RCC 7860 (cell line): Measurements from ENCODE around the gene DRG2.

Experiments
- DNase-seq: peaks from one replicate; pipeline ENCODE4 v3.0.0-alpha.2; 2015; ENCODE audit warnings: low spot score
- FAIRE-seq: peaks from 2 replicates; lab custom pipeline; 2012; peaks lifted over from hg19 to GRCh38; lab: Jason Lieb, UNC

Gene DRG2

DNA sequence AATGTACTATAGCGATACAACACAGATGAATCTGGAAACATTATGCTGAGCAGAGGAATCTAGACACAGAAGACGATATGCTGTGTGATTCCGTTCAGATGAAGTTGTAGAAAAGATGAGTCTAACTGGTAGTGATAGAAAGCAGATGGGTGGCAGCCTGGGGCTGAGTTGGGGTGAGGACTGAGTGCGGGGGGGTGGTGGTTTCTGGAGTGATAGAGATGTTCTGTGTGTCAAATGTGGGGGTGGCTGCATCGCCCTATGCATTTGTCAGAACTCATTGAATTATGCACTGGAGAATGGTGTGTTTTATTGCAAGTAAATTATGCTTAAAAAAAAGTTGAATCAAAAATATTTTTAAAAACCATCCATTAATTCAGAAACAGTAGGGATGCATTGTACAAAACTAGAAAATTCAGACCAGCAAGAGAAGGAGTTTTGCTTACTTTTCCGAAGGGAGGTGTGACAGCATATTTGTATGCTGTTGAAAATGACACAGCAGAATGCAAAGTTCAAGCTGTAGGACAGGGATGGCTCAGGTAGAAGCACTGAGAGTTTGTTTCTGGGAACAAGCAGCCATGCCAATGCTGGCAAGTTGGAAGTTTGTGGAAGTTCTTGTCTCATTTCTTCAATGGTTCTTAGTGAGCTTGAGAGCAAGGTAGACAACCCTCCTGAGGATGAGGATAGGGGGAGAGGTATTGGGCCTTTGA is 13.0 kb upstream of the DRG2 start:
- FAIRE-seq (no peak), DNase-seq (no peak)

DNA sequence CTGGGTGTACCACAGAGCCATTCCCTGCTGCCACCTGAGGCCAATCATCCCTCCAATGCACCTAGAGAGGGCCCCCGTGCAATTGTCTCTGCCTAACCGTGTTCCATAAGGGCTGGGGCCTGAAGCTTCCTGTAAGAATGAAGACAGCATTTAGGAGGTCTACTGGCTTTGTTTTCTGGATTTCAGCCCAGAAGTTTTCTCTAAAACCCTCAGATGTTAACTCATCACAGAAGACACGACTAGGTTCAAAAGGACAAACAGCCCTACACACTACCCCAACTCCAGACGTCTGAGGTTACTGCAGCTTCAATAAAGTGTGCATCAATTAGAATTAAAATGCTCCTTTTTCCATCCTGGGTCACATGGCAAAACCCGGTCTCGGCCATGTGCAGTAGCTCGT is 10.8 kb upstream of the DRG2 start:
- FAIRE-seq (no peak), DNase-seq (no peak)

DNA sequence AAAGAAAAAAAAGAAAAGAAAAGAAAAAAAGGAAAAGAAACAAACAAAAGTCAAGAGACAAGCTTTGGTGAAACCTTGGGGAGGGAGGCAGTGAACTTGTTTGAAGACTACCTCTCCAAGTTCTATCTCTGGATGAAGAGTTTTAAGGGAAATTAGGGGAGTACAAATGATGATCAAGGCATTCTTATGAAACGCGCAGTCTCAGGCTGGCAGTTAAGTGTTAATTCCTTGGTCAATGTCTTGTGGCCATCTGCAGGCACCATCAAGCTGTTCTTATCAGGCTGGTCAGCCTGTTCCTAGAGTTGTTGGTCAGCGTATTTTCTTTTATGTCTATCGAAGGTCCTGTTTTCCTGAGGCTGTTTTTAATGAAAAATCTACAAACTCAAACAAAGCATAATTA is 8.2 kb upstream of the DRG2 start:
- DNase-seq: no peak
- no peak for FAIRE-seq

GRCh38 chr17:18084256-18084655 is 3.5 kb upstream of the DRG2 start:
- FAIRE-seq: no peak
- DNase-seq: no peak

DNA sequence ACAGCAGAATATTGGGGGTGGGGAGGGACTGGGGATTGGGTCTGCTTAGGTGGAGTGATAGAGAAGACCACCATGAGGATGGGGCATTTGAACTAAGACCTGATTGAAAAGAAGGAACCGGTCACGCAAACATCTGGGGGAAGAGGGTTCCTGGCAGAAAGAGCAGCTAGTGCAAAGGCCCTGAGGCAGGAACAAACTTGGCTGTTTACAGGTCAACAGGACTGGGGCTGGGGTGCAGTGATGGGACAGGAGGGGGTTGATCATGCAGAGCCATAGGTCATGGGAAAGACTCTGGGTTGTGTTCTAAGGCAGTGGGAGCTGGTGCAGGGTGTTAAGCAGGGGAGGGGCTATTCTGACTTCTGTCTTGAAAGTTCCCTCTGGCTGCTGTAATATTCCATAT is 1.9 kb downstream of the DRG2 start:
- FAIRE-seq: no peak

DNA sequence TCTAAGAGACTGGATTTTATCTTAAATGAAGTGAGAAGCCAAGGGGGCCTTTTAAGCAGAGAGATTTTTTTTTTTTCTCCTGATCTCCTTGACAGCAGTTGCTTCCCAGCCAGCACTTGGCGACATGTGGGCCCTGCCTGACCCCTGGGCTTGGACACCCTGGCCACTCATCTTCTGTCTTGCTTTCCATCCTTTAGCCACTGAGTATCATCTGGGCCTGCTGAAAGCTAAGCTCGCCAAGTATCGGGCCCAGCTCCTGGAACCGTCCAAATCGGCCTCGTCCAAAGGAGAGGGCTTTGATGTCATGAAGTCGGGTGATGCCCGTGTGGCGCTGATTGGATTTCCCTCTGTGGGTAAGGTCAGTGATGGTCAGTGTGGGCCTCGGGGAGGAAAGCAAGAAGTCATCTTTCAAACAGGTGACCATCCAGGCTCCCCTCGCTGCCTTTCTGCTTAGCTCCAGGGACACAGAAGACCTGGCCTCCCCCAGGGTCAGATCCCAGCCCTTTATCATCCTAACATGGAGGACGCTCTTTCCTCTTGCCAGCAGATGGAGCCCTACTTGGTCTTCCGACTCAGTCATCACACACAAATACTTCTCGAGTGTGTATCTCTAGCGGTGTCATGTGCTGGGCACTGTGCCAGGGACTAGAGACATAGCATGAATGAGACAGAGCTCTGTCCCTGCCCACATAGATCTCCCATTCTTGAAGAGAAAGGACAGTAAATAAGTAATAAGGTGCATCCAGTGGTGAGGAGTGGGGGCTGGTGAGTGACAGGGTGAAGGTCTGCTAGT is 6.1 kb downstream of the DRG2 start:
- no peak for FAIRE-seq
- DNase-seq: peak; percentile 67

More for the DNA sequence above, 1.9 kb downstream of the DRG2 start:
- DNase-seq: no peak

DNA sequence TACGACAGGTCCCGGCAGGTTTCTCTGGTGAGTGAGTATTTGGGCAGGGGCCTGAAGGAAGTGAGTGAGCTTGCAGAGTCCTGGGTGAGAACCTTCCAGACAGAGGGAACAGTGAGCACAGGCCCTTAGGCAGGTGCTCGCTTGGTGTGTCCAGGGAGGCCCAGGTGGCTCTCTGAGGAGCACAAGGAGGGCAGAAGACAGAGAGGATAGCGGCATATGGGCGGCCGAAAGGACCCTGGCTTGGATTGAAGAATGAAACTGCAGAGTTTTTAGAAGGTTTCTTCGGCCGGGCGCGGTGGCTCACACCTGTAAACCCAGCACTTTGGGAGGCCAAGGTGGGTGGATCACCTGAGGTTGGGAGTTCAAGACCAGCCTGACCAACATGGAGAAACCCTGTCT is 6.7 kb downstream of the DRG2 start:
- DNase-seq: no peak
- FAIRE-seq: no peak

DNA sequence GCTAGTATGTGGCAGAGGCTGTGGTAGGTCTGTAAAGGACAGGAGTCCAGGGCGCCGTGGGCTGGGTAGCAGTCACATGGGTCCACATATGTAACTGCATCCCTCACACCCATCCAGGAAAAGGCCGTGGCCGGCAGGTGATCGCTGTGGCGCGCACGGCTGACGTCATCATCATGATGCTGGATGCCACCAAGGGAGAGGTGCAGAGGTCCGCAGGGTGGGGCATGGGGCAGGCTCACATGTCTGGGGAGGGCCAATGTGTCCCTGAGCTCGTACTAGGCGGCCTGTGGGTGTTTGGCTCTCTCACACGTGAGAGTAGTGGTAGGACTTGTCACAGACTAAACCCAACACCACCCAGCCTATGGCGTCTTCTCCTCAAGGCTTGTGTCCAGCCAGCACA is 11.8 kb downstream of the DRG2 start:
- FAIRE-seq (no peak), DNase-seq (no peak)

DNA sequence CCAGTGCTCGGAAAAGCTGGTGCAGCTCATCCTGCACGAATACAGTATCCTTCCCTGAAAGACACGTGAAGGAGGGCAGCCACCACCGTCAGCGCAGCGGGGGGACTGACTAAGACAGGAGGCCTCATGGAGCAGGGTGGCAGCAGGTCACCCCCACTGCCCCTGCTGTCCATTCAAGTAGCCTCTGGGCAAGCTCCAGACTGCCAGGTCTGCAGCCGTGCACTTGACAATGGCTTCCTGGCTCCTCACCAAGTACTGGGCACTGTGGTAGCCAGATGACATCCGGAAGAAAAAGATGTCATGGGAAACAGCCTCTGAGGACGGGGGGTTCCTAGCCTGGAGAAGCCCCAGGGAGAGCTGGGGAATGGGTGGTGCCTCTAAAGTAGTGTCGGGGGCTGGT is 12.9 kb downstream of the DRG2 start:
- DNase-seq (no peak), FAIRE-seq (no peak)

- DNase-seq: no peak
- FAIRE-seq: no peak
These were observed 14.1 kb downstream of the DRG2 start for GRCh38 chr17:18101828-18102227.

- FAIRE-seq: no peak
These were observed 14.9 kb downstream of the DRG2 start for GRCh38 chr17:18102640-18103039.

GRCh38 chr17:18105027-18105426 is 17.3 kb downstream of the DRG2 start:
- no peak for DNase-seq
- no peak for FAIRE-seq

More at GRCh38 chr17:18102640-18103039, 14.9 kb downstream of the DRG2 start:
- DNase-seq: no peak

- no peak for FAIRE-seq
These were observed 17.8 kb downstream of the DRG2 start for GRCh38 chr17:18105595-18105994.

GRCh38 chr17:18106211-18106610 is 18.5 kb downstream of the DRG2 start:
- FAIRE-seq: no peak
- DNase-seq: no peak

More at GRCh38 chr17:18105595-18105994, 17.8 kb downstream of the DRG2 start:
- DNase-seq: no peak

DNA sequence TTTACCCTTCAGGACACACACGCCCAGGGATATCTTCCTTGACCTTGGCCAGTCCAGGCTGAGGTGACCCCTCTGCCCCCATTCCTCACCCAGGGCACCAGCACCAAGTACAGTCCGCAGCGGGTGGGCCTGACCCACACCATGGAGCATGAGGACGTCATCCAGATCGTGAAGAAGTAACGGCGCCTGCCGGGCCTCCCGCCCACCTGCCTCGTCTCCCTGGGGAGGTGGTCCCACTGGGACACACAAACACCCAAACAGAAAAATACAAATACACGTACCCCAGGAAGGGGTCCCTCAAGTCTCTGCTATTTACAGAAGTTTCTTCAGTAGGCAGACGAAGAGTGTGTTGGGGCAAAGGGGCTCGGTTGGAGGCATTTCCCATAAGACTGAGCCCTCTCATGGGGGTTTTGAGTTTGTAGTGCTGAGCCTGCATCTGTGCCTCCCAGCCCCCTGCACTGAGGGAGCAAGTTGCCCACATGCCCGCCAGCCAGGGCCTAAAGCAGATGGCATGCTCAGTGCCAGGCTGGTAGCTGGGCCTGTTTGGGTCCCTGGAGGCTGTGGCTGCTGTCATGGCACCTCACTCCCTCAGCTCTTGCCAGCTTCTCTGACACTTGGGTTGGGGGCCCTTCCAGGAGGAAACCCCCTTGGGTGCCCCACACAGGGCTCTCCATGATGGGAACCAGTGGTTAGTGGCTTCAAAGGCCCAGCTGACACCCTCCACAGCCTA is 19.5 kb downstream of the DRG2 start:
- no peak for FAIRE-seq
- no peak for DNase-seq

DNA sequence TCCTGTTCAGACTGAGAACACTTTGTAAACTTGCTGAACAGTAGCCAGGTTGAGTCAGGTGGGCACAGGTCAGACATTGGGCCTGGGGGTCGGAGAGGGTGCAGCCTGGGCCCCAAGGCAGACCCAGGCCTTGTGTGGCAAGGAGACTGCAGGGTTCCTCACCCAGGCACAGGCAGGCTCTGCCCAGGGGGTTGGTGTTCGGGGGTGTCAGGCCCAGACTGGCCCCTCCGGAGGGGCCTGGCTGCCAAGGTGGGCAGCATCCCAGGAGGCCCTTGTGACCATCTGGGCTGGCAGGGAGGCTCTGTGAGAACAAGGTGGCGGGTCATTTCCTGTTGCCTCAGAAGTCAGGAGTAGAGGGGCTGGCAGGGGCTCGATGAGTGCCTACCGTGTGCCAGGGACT is 20.2 kb downstream of the DRG2 start:
- DNase-seq: no peak
- no peak for FAIRE-seq

- DNase-seq (no peak), FAIRE-seq (no peak)
These were observed 20.9 kb downstream of the DRG2 start, which contains the start of gene MYO15A for GRCh38 chr17:18108401-18109312. Gene MYO15A (plus strand): TSS chr17:18108756. CDS start chr17:18118801, 10,045 bp downstream.

DNA sequence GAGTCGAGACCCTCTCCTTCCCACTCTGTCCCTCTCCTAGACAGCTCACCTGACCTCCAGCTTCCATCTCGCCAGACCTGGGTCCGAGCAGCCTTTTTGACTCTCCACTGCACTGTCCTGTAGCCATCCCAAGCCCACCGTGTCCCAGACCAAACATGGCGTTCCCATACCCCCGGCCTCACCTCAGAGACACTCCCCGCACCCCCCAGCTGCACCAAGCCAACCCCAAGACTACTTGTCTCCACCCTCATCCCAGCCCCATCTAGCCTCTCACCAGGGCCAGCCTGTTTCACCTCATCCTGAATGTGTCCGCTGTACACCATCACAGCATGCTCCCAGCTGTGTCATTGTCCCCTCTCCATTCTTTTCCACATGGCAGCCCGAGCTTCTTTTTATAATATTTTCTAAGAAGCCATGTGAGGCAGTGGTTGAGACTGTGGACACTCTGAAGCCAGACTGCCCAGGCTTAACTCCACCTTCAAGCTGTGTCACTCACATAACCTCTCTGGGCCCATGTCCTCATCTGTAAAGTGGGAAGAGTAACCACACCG is 22.3 kb downstream of the DRG2 start:
- FAIRE-seq (no peak), DNase-seq (no peak)

- DNase-seq (no peak), FAIRE-seq (no peak)
These were observed 22.9 kb downstream of the DRG2 start for GRCh38 chr17:18110636-18111145.
